GM06990 (cell line): ENCODE data around the gene ATPAF2.

Experiments used
- DNase-seq: peaks from one replicate; pipeline ENCODE4 v3.0.0-alpha.2; 2011; ENCODE audit not compliant: insufficient read length; ENCODE audit errors: extremely low read depth
- H3K27me3 ChIP-seq: replicated peaks from 2 replicates; pipeline ENCODE4 v1.6.0; 2011; ENCODE audit warnings: low read length; ENCODE audit not compliant: control insufficient read depth, insufficient read depth
- H3K36me3 ChIP-seq: 2 replicates; pipeline ENCODE4 v1.5.1; 2011; ENCODE audit warnings: low read length; ENCODE audit not compliant: control insufficient read depth, insufficient read depth
- H3K4me3 ChIP-seq: replicated peaks from 2 replicates; pipeline ENCODE4 v1.5.1; 2011; ENCODE audit warnings: low read depth, mild to moderate bottlenecking, control low read depth, low read length
- TF ChIP-seq, protein P1 (sequence below): IDR thresholded peaks from 2 replicates; pipeline ENCODE4 v1.5.1; 2011; ENCODE audit warnings: low read length, control low read depth, mild to moderate bottlenecking, inconsistent platforms; ENCODE audit not compliant: insufficient read depth, poor library complexity, severe bottlenecking

The ATPAF2 gene

GRCh38 chr17:18038149-18038850, 668 bp downstream of the ATPAF2 start:
- peak overlapping the region; percentile 93 for H3K4me3 ChIP-seq
- H3K27me3 ChIP-seq, result no peaks in the 10 kb centered on the region
- TF ChIP-seq, protein P1, sequence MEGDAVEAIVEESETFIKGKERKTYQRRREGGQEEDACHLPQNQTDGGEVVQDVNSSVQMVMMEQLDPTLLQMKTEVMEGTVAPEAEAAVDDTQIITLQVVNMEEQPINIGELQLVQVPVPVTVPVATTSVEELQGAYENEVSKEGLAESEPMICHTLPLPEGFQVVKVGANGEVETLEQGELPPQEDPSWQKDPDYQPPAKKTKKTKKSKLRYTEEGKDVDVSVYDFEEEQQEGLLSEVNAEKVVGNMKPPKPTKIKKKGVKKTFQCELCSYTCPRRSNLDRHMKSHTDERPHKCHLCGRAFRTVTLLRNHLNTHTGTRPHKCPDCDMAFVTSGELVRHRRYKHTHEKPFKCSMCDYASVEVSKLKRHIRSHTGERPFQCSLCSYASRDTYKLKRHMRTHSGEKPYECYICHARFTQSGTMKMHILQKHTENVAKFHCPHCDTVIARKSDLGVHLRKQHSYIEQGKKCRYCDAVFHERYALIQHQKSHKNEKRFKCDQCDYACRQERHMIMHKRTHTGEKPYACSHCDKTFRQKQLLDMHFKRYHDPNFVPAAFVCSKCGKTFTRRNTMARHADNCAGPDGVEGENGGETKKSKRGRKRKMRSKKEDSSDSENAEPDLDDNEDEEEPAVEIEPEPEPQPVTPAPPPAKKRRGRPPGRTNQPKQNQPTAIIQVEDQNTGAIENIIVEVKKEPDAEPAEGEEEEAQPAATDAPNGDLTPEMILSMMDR, result no peak
- H3K36me3 ChIP-seq, result no peaks in the 10 kb centered on the region
- peak; percentile 30 for DNase-seq

DNA sequence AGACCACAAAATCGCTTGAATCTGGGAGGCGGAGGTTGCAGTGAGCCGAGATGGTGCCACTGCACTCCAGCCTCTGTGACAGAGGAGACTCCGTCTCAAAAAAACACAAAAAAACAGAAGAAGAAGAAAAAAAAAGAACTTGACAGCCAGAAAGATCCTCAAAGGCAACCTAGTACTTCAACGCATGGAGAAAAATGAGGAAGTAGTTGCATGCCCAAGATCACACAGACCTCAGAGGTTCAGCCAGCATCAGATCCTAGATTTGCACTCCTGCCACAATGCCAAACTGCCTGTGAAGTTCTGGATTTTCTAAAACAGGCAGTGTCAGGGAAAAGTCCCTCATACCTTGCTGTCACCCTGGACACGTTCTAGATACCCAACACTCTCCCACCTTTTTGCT, 1.5 kb downstream of the ATPAF2 start:
- Histone ChIP-seq H3K27me3 (no peaks in the 10 kb centered on the region), H3K4me3 (no peak overlapping the region), H3K36me3 (no peaks in the 10 kb centered on the region)
- TF ChIP-seq, protein P1, result no peak
- no peak for DNase-seq

- Histone ChIP-seq H3K36me3 (no peaks in the 10 kb centered on the region), H3K27me3 (no peaks in the 10 kb centered on the region), H3K4me3 (no peak overlapping the region)
- no peak for DNase-seq
- TF ChIP-seq, protein P1, result no peak
Observed at GRCh38 chr17:18035704-18036103, 3.3 kb downstream of the ATPAF2 start.

GRCh38 chr17:18033442-18034099, 5.4 kb downstream of the ATPAF2 start:
- H3K27me3 ChIP-seq, result no peaks in the 10 kb centered on the region
- peak; percentile 68 for DNase-seq
- no peaks in the 10 kb centered on the region for H3K36me3 ChIP-seq
- H3K4me3 ChIP-seq, result no peak overlapping the region
- TF ChIP-seq, protein P1, result peak; percentile 55

DNA sequence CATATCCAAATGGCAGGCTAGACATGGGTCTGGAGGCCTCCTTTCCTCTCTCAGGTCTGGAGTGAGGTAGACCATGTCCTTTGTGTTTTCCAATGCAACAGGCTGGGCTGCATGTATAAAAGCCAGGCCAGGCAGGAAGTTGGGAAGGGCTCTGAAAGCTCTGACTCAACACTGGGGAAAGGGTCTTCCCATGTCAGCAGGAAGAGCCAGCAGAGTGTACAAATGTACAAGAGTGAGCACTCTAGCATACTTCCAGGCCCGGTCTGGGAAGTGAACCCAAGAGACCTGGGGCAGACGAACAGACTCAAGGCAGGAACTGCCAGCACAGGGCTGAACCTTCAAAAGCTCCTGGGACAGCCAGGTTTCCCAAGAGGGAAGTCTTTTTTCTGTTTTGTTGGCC, 7.0 kb downstream of the ATPAF2 start:
- H3K36me3 ChIP-seq, result no peaks in the 10 kb centered on the region
- TF ChIP-seq, protein P1, result no peak
- no peaks in the 10 kb centered on the region for H3K27me3 ChIP-seq

More for the DNA sequence above, 7.0 kb downstream of the ATPAF2 start:
- no peak for DNase-seq
- no peak overlapping the region for H3K4me3 ChIP-seq
